ENCODE data around the gene SBNO2.
A peak's percentile ranks its signal among the peaks of the same experiment; 100 is the strongest.

SBNO2 gene

DNA sequence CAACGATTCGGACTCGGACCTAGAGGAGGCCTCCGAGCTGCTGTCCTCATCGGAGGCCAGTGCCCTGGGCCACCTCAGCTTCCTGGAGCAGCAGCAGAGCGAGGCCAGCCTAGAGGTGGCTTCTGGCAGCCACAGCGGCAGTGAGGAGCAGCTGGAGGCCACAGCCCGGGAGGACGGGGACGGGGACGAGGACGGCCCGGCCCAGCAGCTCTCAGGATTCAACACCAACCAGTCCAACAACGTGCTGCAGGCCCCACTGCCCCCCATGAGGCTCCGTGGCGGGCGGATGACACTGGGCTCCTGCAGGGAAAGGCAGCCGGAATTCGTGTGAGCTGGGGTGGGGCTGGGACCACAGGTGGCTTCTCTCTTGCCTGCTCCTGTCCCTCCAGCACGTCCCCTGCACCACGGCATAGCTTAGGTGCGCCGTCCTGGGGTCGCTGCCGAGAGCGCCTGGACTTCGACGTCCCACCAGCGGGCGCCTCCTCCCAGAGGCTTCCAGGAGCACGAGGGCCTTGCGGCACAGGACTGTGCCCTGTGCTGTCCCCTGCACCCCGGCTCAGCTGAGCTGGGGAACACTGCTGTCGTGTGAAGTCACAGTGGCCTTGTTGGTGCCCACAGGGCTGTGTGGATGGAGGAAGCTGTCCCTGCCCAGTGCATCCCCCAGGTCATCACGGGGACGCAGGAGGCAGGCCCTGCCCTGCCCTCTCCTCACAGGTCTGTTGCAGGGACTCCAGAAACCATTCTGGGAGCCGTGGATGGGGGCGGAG is 88.2 kb downstream of the SBNO2 start:
- TF ChIP-seq, protein P1, sequence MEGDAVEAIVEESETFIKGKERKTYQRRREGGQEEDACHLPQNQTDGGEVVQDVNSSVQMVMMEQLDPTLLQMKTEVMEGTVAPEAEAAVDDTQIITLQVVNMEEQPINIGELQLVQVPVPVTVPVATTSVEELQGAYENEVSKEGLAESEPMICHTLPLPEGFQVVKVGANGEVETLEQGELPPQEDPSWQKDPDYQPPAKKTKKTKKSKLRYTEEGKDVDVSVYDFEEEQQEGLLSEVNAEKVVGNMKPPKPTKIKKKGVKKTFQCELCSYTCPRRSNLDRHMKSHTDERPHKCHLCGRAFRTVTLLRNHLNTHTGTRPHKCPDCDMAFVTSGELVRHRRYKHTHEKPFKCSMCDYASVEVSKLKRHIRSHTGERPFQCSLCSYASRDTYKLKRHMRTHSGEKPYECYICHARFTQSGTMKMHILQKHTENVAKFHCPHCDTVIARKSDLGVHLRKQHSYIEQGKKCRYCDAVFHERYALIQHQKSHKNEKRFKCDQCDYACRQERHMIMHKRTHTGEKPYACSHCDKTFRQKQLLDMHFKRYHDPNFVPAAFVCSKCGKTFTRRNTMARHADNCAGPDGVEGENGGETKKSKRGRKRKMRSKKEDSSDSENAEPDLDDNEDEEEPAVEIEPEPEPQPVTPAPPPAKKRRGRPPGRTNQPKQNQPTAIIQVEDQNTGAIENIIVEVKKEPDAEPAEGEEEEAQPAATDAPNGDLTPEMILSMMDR (IDR thresholded peaks at IDR 0.05; ENCODE audit: unreplicated experiment in 3 of 3) = no peak
- Mint-ChIP-seq H3K36me3 (ENCODE audit: low read depth) (peaks cover 9% of the 10 kb centered on the region), H3K4me1 (peaks cover 11% of the 10 kb centered on the region), H3K4me3 (no peak overlapping the region), H3K27ac (no peak overlapping the region), H3K27me3 (ENCODE audit: low read depth) (no peaks in the 10 kb centered on the region), H3K9me3 (no peaks in the 10 kb centered on the region)

DNA sequence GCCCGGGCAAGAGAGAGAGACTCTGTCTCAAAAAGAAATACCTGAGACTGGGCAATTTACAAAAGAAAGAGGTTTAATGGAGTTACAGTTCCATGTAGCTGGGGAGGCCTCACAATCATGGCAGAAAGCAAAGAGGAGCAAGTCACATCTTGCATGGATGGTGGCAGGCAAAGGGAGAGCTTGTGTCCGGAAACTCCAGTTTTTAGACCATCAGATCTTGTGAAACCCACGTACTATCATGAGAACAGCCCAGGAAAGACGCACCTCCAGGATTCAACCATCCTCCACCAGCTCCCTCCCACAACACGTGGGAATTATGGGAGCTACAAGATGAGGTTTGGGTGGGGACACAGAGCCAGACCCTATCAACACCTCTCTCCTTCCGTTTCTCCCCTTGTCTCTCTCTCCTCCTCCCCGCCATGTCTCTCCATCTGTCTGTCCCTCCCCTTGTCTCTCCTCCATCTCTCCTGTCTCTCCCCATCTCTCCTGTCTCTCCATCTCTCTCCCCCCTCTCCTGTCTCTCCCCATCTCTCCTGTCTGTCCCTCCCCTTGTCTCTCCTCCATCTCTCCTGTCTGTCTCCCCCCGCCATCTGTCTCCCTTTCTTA is 88.9 kb downstream of the SBNO2 start:
- peak overlapping the region in 1 of 3 experiments; percentile 15 for H3K27ac Mint-ChIP-seq
- H3K9me3 Mint-ChIP-seq = no peaks in the 10 kb centered on the region
- H3K4me1 Mint-ChIP-seq = peaks cover 11% of the 10 kb centered on the region
- peak overlapping the region in 1 of 3 experiments; percentile 32 for H3K4me3 Mint-ChIP-seq
- no peaks in the 10 kb centered on the region for H3K27me3 Mint-ChIP-seq (ENCODE audit: low read depth)
- H3K36me3 Mint-ChIP-seq (ENCODE audit: low read depth) = peaks cover 9% of the 10 kb centered on the region
- TF ChIP-seq, protein P1 (IDR thresholded peaks at IDR 0.05; ENCODE audit: unreplicated experiment in 3 of 3) = no peak

DNA sequence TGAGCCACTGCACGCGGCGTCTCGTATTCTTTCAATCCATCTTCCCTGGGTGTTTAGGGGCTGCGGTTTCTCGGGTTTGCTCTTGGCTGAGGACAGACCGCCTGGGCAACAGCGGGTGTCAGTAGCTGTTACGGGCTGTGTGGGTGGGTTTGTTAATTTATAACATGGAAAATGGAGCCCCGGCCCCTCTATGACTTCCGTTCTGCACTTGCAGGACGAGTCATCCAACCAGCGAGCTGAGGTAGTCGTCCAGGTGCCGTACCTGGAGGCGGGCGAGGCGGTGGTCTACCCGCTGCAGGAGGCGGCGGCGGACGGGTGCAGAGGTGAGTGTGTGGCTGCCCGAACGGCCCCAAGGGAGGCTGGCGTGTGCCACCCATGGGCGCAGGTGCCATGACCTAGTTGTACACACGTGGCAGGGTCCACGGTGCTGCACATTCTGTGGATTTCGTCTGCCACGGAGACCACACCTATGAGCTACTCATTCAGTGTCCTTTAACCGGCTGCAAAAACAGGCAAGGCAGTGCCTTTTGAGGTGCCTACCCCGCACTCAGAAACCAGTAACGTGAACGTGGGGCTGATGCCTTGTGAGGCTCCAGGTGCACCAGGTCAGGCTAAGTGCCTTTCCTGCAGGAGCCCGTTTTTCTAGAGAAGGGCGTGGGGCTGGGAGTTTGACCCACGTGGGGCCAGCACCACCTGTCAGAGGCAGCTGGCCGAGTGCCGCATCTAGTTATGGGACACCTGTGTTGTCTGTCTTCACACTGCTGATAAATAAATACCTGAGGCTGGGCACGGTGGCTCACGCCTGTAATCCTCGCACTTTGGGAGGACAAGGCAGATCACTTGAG is 89.8 kb downstream of the SBNO2 start:
- Mint-ChIP-seq H3K27ac (peak overlapping the region in 1 of 3 experiments; percentile 40), H3K4me3 (peak overlapping the region; percentile 42 to 66 (median 61)), H3K36me3 (ENCODE audit: low read depth) (peaks cover 9% of the 10 kb centered on the region), H3K27me3 (ENCODE audit: low read depth) (no peaks in the 10 kb centered on the region), H3K4me1 (peaks cover 11% of the 10 kb centered on the region), H3K9me3 (no peaks in the 10 kb centered on the region)
- TF ChIP-seq, protein P1 (IDR thresholded peaks at IDR 0.05; ENCODE audit: unreplicated experiment in 3 of 3) = no peak

DNA sequence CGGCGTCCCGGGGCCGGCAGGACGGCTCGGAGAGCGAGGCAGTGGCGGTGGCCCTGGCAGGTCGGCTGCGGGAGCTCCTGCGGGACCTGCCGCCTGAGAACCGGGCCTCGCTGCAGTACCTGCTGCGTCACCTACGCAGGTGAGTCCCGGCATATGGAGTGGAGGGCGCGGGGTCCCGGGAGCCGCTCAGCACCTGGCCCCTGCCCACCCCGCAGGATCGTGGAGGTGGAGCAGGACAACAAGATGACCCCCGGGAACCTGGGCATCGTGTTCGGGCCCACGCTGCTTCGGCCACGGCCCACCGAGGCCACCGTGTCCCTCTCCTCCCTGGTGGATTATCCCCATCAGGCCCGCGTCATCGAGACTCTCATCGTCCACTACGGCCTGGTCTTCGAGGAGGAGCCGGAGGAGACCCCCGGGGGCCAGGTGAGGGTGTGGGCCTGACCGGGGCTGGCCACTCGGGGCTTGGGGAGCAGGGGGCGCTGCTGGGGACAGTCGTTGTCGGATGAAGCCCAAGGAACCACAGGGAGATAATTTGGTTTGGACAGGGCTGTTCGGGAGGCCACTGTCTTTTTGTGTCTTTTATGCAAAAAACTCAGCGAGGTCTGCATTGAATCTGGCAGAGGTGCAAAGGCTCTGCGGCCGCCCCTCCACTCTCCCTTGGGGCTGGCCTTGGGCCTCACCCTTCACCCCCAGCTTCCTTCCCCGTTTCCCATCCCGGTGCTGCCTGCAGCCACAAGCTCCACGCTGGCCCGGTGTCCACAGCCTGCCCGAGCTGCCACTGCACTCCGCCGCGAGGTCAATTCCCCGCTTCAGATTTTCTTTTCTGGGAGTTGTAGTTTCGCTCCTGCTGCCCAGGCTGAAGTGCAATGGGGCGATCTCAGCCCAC is 90.9 kb downstream of the SBNO2 start:
- TF ChIP-seq, protein P1 (IDR thresholded peaks at IDR 0.05; ENCODE audit: unreplicated experiment in 3 of 3) = no peak
- Mint-ChIP-seq H3K36me3 (ENCODE audit: low read depth) (peaks cover 9% of the 10 kb centered on the region), H3K4me1 (peaks cover 11% of the 10 kb centered on the region), H3K9me3 (no peaks in the 10 kb centered on the region), H3K4me3 (peak overlapping the region in 1 of 3 experiments; percentile 61), H3K27me3 (ENCODE audit: low read depth) (no peaks in the 10 kb centered on the region), H3K27ac (no peak overlapping the region)

DNA sequence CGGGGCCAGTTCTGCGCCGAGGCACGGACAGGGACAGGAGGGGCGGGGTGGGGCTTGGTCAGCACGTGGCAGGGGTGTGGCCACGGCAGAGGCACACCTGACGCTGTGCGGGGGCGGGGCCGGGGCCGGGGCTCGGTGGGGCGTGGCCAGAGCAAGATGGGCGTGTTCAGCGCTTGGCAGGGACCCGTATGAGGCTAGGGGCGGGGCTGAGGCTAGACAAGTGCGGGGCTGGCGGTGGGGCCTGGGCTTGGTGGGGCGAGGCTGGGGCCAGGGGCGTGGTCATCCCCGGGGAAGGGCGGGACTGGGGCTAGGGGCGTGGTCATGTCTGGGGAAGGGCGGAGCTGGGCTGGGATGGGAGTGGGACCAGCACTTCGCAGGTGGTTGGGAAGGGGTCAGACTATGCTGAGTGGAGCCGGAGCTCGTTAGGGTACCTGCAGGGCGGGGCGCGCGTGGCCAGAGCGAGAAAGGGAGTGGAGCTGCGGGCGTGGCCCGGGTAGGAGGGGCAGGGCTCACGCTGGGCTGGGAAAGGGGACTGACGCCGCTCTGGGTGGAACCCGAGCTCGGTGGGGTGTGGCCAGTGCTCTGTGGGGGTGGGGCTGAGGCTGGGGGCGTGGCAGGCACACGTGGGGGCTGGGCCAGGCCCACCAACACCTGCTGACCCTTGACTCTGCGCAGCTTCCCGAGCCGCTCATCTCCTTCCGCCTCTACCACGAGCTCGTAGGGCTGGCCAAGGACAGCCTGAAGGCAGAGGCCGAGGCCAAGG is 91.7 kb downstream of the SBNO2 start:
- H3K4me1 Mint-ChIP-seq = peaks cover 6% of the 10 kb centered on the region
- no peak overlapping the region for H3K27ac Mint-ChIP-seq
- H3K36me3 Mint-ChIP-seq (ENCODE audit: low read depth) = peaks cover 3% of the 10 kb centered on the region

More for the DNA sequence above, 91.7 kb downstream of the SBNO2 start:
- Mint-ChIP-seq H3K9me3 (no peaks in the 10 kb centered on the region), H3K4me3 (peak overlapping the region; percentile 62 to 79 (median 75)), H3K27me3 (ENCODE audit: low read depth) (no peaks in the 10 kb centered on the region)
- TF ChIP-seq, protein P1 (IDR thresholded peaks at IDR 0.05; ENCODE audit: unreplicated experiment in 3 of 3) = no peak
